Progenitor cell of endocrine pancreas (in vitro differentiated cells): ENCODE measurements around the gene AFF2. TPM values are rescaled to one million over a fixed set of nuclear protein-coding genes. Genes with fewer than 3 reads are reported as not detected.

Experiments
- DNase-seq: peaks from one replicate; pipeline ENCODE4 v3.0.0; 2021; ENCODE audit warnings: low spot score; ENCODE audit not compliant: unreplicated experiment
- H3K27ac Mint-ChIP-seq: 2 replicates; pipeline ENCODE4 v1.8.0; 2021; ENCODE audit warnings: mild to moderate bottlenecking, moderate library complexity, mixed read lengths
- H3K27me3 Mint-ChIP-seq: 2 replicates; pipeline ENCODE4 v1.8.0; 2021; ENCODE audit warnings: mixed read lengths
- H3K36me3 Mint-ChIP-seq: 2 replicates; pipeline ENCODE4 v1.8.0; 2022; ENCODE audit warnings: mixed read lengths; ENCODE audit not compliant: insufficient read depth
- H3K4me1 Mint-ChIP-seq: 2 replicates; pipeline ENCODE4 v1.8.0; 2021; ENCODE audit warnings: low read depth, mixed read lengths
- H3K4me3 Mint-ChIP-seq: 2 replicates; pipeline ENCODE4 v1.8.0; 2021; ENCODE audit warnings: low read depth, mild to moderate bottlenecking, moderate library complexity, mixed read lengths
- H3K9me3 Mint-ChIP-seq: 2 replicates; pipeline ENCODE4 v1.8.0; 2021; ENCODE audit warnings: low read depth, mixed read lengths
- total RNA-seq: library from RNA; stranded (reverse); gene quantifications from 2 replicates; pipeline ENCODE4 v1.2.1, GENCODE V29; 2021
- TF ChIP-seq, protein P1 (sequence below): fragments of 200-600 bp; sonication (generic); IDR thresholded peaks from one replicate; pipeline ENCODE4 v1.5.0; 2021; ENCODE audit warnings: antibody characterized with exemption, mild to moderate bottlenecking; ENCODE audit not compliant: unreplicated experiment

AFF2 gene
- total RNA-seq, 1 donor from 2014 or later: 8.4 TPM

DNA sequence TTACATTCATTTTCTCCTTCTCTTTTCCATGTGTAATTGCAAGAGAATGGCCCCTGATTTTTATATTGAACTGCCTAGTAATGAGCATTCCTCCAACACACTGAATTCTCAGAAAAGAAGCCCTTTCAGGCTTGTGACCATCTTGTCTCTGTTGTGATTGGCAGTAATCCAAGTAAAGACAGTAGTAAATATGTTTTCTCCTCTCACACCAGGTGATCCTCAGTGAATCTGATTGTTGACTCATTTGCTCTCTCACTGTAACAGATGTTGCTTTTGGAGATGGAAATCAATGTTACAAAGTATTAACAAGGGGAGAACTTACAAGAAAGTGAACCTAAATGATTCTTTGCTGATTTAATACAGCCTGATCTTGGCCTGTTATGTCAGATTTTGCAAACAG lies 271.0 kb downstream of the AFF2 start:
- Mint-ChIP-seq H3K27me3 (no peaks in the 10 kb centered on the region), H3K27ac (no peak overlapping the region), H3K4me3 (no peak overlapping the region), H3K36me3 (no peaks in the 10 kb centered on the region), H3K4me1 (no peaks in the 10 kb centered on the region), H3K9me3 (peaks cover 18% of the 10 kb centered on the region)
- TF ChIP-seq, protein P1, sequence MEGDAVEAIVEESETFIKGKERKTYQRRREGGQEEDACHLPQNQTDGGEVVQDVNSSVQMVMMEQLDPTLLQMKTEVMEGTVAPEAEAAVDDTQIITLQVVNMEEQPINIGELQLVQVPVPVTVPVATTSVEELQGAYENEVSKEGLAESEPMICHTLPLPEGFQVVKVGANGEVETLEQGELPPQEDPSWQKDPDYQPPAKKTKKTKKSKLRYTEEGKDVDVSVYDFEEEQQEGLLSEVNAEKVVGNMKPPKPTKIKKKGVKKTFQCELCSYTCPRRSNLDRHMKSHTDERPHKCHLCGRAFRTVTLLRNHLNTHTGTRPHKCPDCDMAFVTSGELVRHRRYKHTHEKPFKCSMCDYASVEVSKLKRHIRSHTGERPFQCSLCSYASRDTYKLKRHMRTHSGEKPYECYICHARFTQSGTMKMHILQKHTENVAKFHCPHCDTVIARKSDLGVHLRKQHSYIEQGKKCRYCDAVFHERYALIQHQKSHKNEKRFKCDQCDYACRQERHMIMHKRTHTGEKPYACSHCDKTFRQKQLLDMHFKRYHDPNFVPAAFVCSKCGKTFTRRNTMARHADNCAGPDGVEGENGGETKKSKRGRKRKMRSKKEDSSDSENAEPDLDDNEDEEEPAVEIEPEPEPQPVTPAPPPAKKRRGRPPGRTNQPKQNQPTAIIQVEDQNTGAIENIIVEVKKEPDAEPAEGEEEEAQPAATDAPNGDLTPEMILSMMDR: no peak
- no peak for DNase-seq

GRCh38 chrX:148774276-148774675 lies 273.9 kb downstream of the AFF2 start:
- TF ChIP-seq, protein P1: no peak
- no peaks in the 10 kb centered on the region for H3K36me3 Mint-ChIP-seq
- H3K9me3 Mint-ChIP-seq: peaks cover 34% of the 10 kb centered on the region
- no peaks in the 10 kb centered on the region for H3K4me1 Mint-ChIP-seq
- no peaks in the 10 kb centered on the region for H3K27me3 Mint-ChIP-seq
- no peak overlapping the region for H3K4me3 Mint-ChIP-seq
- DNase-seq: no peak
- H3K27ac Mint-ChIP-seq: no peak overlapping the region

DNA sequence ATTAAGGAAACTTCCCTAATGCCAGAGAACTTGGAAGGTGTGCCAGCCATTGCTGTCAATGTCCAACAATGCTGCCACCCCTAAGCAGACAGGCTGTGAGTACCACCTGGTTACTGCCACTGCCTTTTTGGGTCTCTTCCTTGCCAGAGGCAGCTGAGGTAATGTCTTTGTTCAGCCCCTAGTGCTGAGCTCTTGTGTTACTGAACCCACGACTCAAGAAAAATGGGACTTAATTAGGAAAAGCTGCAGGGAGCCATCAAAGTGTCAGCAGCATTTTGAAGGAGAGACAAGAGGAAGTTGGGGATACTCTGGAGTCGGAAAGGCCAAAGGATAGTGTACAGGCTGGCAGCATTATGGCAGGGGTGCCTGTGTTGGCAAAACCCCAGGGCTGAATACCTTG lies 283.7 kb downstream of the AFF2 start:
- Mint-ChIP-seq H3K27ac (no peak overlapping the region), H3K36me3 (peaks cover 5% of the 10 kb centered on the region), H3K27me3 (no peaks in the 10 kb centered on the region), H3K9me3 (peaks cover 12% of the 10 kb centered on the region), H3K4me3 (no peak overlapping the region), H3K4me1 (no peaks in the 10 kb centered on the region)
- DNase-seq: no peak
- TF ChIP-seq, protein P1: no peak

DNA sequence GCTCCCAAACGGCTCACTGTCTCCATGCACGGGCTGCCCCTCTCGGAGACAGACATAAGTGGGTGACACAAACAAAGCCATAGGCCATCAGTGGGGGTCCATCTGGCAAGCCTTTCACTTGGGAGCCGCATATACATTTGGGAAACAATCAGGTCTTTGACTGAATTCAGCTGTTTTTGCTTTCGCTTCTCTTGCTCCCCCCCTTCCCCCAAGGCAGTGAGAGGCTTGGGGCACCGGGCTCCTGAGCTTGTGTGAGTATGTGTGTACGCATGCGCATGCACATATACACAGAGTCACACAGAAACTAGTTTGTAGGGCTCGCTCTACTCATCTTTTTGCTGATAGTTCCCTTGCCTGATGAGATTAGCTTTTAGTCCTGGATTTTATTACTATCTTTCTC lies 284.4 kb downstream of the AFF2 start:
- Mint-ChIP-seq H3K27me3 (no peaks in the 10 kb centered on the region), H3K36me3 (peaks cover 5% of the 10 kb centered on the region), H3K27ac (no peak overlapping the region), H3K4me1 (no peaks in the 10 kb centered on the region), H3K9me3 (peaks cover 6% of the 10 kb centered on the region), H3K4me3 (no peak overlapping the region)
- TF ChIP-seq, protein P1: no peak
- DNase-seq: no peak

DNA sequence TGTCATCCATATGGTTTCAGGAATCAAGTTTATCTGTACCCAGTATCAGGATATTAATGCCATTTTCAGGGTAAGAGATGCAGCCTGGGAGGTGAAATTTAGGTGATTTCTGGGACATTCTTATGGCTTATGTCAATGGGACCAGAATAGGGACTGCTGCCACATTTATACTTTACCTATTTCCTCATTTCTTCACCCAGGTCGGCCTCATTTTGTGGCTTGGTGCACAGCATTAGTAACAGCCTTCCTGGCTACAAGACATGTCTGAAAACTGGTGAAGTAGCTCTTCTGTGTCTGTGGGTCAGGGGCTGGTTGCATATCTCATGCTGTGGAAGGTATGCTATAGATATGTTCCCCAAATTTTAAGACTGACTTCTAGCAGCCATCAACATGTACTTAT lies 284.8 kb downstream of the AFF2 start:
- Mint-ChIP-seq H3K4me1 (no peaks in the 10 kb centered on the region), H3K4me3 (no peak overlapping the region), H3K27me3 (no peaks in the 10 kb centered on the region), H3K36me3 (peaks cover 2% of the 10 kb centered on the region), H3K27ac (no peak overlapping the region), H3K9me3 (peaks cover 2% of the 10 kb centered on the region)
- DNase-seq: no peak
- TF ChIP-seq, protein P1: no peak
